RCC 7860 (cell line): ENCODE measurements around the gene FAM83E.
A peak's percentile ranks its signal among the peaks of the same experiment; 100 is the strongest.
"Not testable (repeated sequence)": the region's sequence is repeated elsewhere in the genome, so short reads cannot be mapped to it uniquely, and the experiment has no call there.

Experiments used
- DNase-seq: peaks from one replicate; pipeline ENCODE4 v3.0.0-alpha.2; 2015; ENCODE audit warnings: low spot score
- FAIRE-seq: peaks from 2 replicates; lab custom pipeline; 2012; peaks lifted over from hg19 to GRCh38; lab: Jason Lieb, UNC

The FAM83E gene

DNA sequence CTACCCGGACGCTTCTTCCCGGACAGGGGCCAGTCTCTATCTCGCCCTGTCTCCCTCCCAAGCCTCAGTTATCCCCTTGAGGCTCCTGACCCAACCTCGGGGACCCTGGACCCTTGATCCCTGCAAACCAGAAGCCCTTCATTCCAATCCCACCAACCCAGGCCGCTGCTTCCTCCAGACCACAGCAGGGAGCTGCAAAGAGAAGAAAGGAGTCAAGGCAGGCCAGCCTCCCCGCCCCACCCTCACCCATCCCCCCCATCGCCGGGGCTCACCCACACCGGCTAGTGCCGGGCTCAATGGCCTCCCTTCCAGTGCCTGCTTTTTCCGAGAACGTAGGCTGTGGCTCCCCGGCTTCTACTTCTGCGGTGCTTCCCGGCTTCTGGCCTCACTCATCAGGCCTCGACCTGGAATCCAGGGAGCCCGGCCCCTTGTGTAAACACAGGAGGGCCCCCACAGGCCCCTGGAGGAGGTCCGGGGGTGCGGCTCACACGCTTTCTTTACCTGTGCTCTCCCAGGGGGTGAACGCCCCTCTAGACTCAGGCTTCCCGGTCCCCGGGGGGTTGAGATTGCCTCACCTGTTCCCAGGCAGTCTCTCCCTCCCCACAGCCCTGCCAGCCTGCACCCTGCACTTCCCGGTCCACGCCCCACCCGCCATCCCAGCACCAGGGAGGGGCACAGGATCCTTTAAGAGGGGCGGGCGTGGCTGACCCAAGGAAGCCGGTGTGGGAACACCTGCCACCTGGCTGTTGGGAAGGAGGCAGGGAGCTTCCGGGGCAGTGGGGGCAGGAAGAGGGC, at the start of gene FAM83E:
FAM83E (minus strand) TSS at position 641 of the 795 bp plus-strand sequence. CDS start 1,704 bp downstream, outside the sequence.
- DNase-seq, result no peak
- FAIRE-seq, result no peak

DNA sequence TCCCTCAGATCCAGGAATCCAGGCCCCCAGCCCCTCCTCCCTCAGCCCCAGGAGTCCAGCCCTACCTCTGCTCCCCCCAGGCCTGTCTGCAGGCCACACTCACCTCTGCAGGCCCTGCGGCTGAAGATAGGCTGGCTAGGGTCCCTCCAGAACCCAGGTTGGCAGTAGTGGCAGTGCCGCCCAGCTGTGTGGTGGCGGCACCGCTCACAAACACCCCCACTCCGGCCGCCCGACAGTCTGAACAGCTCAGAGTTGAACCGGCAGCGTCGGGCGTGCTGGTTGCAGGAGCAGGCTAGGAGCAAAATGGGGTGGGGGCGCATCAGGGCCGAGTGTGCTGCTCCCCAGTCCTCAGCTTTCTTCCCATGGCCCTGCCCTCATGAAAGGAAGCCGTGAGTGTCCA, 49.6 kb upstream of the FAM83E start:
- DNase-seq (no peak), FAIRE-seq (no peak)

DNA sequence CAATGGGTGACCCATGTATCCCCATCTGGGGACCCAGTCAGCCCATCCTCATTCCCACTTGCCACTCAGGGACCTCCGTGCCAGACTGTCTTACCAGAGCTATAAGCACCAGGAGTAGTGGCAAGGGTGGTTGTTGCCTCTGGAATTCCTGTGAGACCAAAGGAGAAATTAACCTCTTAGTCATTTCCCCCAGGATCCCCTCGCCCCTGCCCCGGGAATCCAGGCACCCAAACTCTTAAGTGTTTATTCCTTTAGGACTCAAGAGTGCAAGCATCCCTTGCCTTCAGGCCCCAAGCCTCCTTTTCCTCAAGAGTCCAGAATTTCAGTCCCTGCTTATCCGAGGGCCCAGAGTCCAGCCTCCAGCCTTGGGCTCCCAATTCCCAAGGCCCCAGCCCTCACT, 48.8 kb upstream of the FAM83E start:
- no peak for FAIRE-seq
- no peak for DNase-seq

DNA sequence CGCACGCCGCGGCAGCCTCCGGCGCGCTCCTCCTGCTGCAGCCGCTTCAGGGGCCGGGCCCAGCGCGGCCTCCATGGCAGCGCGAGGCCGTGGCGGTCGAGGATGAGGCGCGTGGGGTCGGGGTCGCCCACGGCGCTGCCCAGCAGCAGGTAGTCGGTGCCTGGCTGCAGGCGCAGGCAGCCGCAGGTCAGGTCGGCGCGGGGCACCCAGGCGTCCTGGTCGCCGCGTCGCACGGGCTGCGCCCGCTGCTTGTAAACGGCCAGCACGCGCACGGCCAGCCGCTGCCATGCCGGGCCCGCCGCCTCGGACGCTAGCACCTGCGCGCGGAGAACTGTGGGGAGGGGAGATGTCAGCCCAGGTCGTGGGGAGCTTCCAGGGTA, 46.8 kb upstream of the FAM83E start:
- FAIRE-seq (no peak), DNase-seq (no peak)

DNA sequence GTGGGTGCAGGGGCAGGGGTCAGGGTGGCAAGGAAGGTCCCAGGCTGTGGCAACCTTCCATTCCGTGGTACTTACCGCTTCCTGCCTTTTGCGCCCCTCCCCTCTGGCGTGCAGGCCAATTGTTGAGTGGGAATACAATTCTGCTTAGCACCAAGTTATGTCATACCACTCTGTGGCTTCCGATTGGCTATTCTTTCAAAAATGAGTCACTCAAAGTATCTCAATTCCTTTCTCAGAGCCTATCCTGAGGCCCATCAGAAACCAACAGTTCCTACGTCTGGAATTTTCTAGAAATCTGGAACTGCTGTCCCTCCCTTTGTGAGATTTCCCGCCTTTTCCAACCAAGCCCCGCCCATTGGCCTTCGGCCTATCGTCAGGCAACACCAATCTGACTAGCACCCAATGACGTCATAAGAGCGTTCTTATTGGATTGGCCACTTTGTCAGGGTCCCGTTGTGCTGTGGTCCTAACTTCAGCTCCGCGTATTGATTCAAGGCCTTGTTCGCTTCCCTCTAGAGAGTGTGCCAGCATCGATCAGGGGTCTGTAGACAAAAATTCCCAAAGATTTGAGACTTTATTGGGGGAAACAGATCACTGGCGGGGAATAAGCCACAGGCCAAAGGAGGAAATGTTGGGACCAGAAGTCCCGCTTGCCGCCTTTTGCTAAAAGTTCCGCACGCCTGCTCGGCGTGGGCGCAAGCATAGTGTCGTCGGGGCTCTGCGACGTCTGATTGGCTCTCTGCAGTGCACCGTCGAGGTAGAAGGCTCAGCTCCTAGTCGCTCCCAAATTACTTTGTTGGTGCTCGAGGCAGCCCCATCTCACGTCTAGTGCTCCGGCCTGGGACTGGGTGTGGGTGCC, 46.2 kb upstream of the FAM83E start:
- DNase-seq (peak; percentile 65), FAIRE-seq (peak; percentile 52)

DNA sequence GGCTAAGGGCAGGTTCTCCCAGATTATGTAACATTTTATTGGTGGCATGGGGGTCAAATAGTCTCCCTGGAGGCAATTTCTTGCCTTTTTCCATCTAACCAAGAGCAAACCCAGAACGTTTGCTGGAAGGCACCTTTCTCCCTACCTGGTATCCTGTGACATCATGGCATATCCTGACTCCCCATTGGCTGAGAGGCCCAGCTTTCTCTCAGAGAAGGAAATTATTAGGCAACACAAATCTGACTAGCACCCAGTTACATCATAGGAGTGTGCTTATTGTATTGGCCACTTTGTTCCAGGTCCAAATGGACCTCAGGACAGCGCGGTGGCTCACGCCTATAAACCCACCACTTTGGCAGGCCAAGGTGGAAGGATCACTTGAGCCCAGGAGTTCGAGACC, 44.9 kb upstream of the FAM83E start:
- DNase-seq (no peak), FAIRE-seq (no peak)

DNA sequence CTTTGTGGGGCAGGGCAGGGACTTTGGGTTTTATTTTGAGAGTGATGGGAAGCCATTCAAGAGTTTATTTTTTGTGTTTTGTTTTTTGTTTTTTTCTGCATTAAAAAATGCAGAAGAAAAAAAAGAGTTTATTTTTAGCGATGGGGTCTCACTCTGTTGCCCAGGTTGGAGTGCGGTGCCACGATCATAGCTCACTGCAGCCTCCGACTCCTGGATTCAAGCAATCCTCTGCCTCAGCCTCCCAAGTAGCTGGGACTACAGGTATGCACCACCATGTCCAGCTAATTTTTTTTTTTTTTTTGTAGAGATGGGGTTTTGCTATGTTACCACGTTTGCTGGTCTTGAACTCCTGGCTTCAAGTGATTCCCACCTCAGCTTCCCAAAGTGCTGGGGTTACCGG, 43.6 kb upstream of the FAM83E start:
- DNase-seq (no peak), FAIRE-seq (no peak)

DNA sequence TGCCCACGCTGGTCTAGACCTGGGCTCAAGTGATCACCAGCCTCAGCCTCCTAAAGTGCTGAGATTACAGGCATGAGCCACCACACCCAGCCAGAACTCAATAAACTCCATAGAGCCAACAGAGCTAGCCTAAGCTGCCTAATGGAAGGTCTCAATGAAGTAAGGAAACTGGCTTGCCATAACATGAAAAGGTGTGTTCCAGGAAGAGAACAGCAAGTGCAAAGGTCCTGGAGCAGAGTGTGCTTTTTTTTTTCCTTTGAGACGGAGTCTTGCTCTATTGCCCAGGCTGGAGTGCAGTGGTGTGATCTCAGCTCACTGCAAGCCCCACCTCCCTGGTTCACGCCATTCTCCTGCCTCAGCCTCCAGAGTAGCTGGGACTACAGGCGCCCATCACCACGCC, 43.0 kb upstream of the FAM83E start:
- FAIRE-seq, DNase-seq: not testable (repeated sequence)

DNA sequence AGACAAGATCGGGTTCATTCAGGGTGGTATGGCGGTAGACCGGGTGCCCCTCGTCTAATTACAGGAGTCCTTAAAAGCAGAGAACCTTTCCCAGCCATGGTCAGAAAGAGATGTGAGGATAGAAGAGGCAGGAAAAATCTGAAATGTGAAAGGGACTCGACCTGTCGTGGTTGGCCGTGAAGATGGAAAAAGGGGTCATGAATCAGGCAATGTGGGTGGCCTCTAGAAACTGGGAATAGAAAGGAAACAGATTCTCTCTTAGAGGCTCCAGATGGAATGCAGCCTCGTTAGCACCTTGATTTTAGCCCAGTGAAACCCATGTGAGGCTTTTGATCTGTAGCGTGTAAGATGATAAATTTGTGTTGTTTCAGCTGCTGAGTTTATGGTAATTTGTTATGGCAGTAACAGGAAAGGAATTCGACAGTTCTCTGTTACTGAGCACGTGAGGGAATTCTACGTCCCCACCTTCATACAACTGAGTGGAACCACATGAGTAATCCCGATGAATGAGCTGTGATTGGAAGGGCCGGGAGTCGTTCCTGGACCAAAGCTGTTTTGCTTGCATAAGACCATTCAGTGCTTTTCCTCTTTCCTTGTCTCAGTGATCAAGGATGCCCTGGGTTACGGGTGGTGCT, 42.1 kb upstream of the FAM83E start:
- DNase-seq, result no peak
- FAIRE-seq, result no peak

DNA sequence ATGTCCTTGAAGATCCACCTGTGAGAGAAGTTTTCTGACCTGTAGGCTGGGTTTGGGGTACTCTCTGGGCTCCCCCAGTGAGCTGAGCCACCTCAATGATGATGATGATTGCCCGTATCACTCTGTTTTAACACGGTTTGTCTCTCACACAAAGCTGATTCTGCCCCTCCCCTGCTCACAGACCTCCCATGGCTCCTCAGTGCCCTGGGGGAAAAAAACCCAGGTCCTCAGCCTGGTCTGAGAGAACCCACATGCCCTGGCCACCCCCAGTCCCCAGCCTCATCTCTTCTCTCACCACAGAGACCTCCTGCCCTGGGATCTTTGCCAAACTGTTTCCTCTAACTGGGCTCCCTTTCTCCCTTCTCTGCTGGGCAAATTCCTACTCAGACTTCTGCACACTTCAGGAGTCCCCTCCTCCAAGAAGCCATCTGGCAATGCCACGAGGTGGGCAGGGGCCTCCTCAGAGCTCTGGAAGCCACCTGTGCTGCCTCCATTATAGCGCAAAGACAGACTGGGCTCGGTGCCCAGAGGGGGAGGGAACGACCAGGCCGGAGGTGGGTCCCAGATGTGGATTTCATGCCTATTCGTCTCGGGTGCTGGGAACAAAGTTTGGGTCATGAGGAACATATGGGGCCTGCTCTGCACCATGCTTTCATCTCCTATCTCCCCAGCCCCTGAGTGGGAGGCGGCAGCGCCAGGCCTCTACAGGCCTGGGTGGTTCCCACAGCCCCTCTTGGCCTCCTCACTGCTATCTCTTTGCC, 39.6 kb upstream of the FAM83E start:
- FAIRE-seq, result no peak
- no peak for DNase-seq

DNA sequence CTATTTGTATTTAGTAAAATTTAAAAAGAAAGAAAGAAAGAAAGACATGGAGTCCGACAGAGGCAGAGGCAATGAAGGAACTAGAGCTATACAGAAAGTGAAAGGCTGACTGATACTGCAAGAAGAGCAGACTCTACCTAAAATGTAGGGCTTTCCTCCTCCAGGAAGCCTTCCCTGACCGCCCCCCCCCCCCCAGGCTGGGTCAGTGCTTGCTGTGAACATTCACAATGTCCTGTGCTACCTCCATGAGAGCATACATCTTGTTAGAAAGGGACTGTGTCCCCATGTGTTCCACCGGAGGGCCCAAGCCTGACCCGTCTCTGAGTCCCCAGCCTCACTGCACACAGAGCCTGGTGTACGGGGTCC, 36.8 kb upstream of the FAM83E start:
- no peak for FAIRE-seq
- no peak for DNase-seq

DNA sequence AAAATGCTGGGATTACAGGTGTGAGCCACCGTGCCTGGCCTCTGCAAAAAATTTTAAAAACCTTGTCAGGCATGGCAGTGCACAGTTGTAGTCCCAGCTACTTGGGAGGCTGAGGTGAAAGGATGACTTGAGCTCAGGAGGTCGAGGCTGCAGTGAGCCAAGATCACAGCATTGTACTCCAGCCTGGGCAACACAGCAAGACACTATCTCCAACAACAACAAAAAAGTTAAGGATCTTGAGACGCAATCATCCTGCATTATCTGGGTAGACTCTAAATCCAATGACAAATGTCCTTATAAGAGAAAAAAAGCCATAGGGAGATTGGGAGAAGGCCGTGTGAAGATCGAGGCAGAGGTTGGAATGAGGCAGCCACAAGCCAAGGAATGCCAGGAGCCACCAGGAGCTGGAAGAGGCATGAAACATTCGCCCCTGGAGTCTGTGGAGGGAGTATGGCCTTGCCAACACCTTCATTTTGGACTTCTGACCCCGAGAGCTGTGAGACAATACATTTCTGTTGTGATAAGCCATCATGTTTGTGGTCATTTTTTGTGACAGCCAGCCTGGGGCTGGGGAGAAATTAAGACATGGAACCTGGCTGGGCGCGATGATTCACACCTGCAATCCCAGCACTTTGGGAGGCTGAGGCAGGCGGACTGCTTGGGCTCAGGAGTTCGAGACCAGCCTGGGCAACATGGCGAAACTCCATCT, 36.3 kb upstream of the FAM83E start:
- FAIRE-seq, result no peak
- DNase-seq, result no peak

DNA sequence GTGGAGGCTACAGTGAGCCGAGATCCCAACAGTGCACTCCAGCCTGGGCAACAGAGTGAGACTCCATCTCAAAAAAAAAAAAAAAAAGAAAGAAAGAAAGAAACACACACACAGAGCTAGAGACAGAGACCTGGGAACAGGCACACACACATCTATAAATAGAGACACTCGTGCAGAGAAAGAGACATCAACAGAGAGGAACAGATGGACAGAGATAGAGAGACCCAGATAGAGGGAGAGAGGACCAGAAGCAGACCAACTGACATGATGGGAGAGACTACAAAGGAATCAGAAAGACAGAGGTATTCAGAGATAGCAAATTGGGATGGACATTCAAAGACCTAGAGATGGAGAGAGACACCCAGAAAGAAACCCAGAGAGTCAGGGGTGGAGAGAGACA, 33.3 kb upstream of the FAM83E start:
- DNase-seq (no peak), FAIRE-seq (no peak)

DNA sequence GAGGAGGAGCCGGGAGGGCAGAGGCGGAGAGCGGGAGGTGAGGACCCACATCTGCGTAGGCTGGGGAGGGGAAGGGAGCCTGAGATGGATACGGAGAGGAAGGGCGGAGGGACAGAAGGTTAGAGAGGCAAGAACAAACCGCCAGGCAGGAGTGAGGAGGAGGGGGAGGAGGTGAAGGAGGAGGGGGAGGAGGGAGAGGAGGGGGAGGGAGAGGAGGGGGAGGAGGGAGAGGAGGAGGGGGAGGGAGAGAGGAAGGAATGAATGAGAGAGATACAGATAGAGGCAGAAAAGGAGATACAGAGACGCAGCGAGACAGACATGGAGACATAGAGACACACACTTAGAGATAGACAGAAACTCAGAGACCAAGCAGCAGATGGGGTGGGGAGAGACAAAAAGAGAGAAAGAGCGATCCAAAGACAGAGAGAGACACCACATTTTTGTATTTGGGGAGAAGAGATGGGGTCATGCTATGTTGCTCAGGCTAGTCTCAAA, 31.9 kb upstream of the FAM83E start:
- DNase-seq (no peak), FAIRE-seq (no peak)

DNA sequence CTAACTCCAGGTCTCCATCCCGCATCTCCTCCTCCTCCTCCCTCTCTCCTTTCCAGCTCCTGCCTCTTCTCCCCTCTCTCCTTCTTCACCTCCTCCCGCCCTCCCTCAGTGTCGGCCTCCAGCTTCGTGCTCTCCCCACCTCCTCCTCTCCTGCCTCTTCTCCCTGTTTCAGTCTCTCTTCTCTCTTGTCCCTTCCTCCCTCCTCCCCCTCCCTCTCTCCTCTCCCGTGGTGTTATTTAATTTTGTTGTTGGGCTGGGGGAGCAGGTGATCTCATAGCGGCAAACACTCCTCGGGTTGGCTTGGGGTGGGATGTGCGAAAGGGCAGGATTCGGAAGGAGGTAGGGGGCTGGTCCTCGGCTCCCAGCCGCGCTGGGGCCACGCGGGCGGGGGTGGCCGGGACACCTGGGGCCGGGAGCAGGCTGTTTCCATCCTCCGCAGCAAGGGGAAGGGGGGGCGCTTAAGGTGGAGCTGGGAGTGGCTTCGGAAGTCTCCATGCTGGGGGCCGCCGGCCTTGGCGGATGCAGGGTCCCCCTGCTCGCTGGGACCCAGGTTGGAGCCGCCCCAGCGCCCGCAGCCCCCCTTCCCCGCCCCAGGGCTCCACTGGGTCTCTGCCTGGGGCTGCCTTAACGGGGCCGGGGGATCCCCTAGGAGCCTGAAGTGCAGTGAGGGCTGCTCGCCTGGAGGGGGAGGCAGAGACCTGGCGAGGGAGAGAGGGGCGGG, 31.3 kb upstream of the FAM83E start, which contains the start of gene CA11:
CA11 (minus strand) TSS at position 187 of the 721 bp plus-strand sequence. CDS start 555 bp downstream, outside the sequence.
- DNase-seq, result peak; percentile 16
- FAIRE-seq, result no peak

DNA sequence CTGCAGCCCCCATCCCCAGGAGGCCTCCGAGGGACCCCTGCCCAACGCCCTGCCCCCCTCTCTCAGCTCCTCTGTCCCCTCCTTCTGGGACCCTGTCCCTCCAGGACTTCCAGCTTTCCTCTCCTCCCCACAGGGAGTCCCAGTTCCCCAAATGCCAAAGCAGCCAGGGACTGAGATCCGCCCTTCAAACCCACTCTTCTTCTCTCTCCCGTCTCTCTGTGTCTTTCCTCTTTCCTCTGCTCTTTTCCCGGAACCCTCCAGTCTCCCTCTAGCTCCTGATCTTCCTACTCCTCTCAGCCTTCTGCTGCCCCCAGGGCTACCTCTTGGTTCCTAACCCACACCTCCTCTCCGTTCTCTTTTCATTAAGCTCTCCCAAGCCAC, 30.7 kb upstream of the FAM83E start:
- no peak for FAIRE-seq
- no peak for DNase-seq

DNA sequence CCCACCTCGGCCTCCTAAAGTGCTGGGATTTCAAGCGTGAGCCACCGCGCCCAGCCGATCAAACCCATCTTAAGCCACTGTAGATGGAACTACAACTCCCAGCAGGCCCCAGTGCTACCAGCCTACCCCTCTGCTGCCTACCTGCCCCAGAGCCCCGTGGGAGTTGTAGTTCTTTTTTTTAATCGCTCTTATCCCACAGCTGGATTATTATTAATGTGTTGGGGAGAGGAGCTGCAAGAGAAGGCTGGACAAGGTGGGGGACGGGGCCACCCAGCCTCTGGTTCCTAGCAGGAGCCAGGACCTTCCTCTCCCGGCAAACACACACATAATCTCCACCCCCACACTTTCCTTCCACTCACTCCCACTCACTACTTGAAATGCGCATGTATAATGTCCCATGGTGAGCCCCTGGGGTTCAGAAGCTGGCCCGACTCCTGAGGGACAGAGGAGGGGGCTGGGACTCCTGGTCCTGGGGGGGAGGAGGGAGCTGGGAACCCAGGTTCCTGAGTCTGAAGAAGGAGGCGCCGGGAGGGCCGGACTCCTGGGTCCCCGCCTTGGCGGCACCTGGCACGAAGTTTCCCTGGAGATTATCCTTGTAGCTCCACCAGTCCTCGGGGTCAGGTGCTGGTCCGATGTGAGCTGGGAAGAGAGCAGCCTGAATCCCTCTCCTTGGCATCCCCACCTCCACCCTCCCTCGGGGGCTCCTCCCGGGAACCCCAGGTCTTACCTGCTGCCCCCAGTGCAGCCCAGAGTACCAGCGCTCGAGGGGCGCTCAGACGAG, 30.2 kb upstream of the FAM83E start:
- FAIRE-seq, result no peak
- DNase-seq, result peak; percentile 23

DNA sequence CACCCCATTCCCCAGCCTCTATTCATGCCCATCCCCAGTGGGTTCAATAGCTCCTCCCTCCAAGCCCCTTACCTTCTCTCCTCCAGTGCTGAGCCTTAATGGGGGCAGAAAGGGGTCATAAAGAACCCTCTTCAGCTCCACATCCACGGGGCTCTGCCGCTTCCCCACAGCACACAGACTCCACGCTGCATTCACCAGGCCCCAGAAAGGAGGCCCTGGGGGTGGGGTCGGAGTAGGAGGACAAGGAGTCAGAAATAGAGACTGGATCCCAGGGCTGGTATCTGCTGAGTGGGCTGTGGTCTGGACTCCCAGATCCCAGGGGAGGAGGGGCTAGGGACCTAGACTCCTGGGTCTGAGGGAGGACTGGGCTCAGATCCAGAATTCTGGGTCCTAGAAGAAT, 29.5 kb upstream of the FAM83E start:
- FAIRE-seq (no peak), DNase-seq (no peak)

DNA sequence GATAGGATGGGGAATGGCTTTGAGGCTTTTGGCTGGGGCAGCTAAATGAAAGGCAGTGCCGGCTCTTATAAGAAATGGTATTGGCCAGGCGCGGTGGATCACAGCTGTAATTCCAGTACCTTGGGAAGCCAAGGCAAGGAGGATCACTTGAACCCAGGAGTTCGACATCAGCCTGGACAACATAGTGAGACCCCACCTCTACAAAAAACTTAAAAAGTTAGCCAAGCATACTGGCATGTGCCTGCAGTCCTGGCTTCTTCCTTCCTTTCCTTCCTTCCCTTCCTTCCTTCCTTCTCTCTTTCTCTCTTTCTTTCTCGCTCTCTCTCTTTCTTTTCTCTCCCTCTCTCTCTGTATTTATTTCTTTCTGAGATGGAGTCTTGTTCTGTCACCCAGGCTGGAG, 28.0 kb upstream of the FAM83E start:
- no peak for DNase-seq
- FAIRE-seq, result no peak
